ENCODE results near the gene CTRB1.

GRCh38 chr16:75241412-75241811 lies 22.6 kb downstream of the CTRB1 start:
- TF ChIP-seq CTCF (IDR thresholded peaks at IDR 0.05) (no peak), ZFX (IDR thresholded peaks at IDR 0.05; ENCODE audit: borderline replicate concordance) (no peak)
